ENCODE measurements around the gene ICA1. TPM values are rescaled to one million over a fixed set of nuclear protein-coding genes. Genes with fewer than 3 reads are reported as not detected.

ICA1 gene
- total and polyA plus RNA-seq, 2 of the 13 experiments (the other 11 are each of a cell fraction or from before 2014, with no cell fraction given) = 0.29 TPM; not detected in 1

- TF ChIP-seq, protein P1, sequence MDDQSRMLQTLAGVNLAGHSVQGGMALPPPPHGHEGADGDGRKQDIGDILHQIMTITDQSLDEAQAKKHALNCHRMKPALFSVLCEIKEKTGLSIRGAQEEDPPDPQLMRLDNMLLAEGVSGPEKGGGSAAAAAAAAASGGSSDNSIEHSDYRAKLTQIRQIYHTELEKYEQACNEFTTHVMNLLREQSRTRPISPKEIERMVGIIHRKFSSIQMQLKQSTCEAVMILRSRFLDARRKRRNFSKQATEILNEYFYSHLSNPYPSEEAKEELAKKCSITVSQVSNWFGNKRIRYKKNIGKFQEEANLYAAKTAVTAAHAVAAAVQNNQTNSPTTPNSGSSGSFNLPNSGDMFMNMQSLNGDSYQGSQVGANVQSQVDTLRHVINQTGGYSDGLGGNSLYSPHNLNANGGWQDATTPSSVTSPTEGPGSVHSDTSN (CRISPR knock-in tag; IDR thresholded peaks at IDR 0.05; ENCODE audit: borderline replicate concordance) = no peak
- TF ChIP-seq GFI1 (CRISPR knock-in tag; IDR thresholded peaks at IDR 0.05; ENCODE audit: borderline replicate concordance) (no peak), MEIS1 (CRISPR knock-in tag; IDR thresholded peaks at IDR 0.05; ENCODE audit: borderline replicate concordance) (no peak), STAG1 (CRISPR knock-in tag; IDR thresholded peaks at IDR 0.05) (peak; percentile 83), MAFF (IDR thresholded peaks at IDR 0.05; ENCODE audit: low read depth, low read length) (0 out of 2 replicates have a peak, but pooled peaks have one; percentile 34)
- TF ChIP-seq, protein P2, sequence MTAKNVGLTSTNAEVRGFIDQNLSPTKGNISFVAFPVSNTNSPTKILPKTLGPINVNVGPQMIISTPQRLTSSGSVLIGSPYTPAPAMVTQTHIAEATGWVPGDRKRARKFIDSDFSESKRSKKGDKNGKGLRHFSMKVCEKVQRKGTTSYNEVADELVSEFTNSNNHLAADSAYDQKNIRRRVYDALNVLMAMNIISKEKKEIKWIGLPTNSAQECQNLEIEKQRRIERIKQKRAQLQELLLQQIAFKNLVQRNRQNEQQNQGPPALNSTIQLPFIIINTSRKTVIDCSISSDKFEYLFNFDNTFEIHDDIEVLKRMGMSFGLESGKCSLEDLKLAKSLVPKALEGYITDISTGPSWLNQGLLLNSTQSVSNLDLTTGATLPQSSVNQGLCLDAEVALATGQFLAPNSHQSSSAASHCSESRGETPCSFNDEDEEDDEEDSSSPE (CRISPR knock-in tag; IDR thresholded peaks at IDR 0.05) = no peak
Observed at GRCh38 chr7:8217200-8218068, 44.5 kb downstream of the ICA1 start (continued).

GRCh38 chr7:8216334-8216690, 45.7 kb downstream of the ICA1 start:
- no peak for ATAC-seq
- POLR2A ChIA-PET = no interaction called here
- WGBS (ENCODE audit: low lambda C conversion rate) = 35% methylated on average over 3 of the region's 3 CpGs
- TF ChIP-seq, protein P3, sequence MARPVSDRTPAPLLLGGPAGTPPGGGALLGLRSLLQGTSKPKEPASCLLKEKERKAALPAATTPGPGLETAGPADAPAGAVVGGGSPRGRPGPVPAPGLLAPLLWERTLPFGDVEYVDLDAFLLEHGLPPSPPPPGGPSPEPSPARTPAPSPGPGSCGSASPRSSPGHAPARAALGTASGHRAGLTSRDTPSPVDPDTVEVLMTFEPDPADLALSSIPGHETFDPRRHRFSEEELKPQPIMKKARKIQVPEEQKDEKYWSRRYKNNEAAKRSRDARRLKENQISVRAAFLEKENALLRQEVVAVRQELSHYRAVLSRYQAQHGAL (CRISPR knock-in tag; IDR thresholded peaks at IDR 0.05; ENCODE audit: not compliant biosample characterization) = no peak
- TF ChIP-seq HOXA5 (CRISPR knock-in tag; IDR thresholded peaks at IDR 0.05) = no peak
- TF ChIP-seq, protein P4, sequence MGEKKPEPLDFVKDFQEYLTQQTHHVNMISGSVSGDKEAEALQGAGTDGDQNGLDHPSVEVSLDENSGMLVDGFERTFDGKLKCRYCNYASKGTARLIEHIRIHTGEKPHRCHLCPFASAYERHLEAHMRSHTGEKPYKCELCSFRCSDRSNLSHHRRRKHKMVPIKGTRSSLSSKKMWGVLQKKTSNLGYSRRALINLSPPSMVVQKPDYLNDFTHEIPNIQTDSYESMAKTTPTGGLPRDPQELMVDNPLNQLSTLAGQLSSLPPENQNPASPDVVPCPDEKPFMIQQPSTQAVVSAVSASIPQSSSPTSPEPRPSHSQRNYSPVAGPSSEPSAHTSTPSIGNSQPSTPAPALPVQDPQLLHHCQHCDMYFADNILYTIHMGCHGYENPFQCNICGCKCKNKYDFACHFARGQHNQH (CRISPR knock-in tag; IDR thresholded peaks at IDR 0.05) = no peak
- TF ChIP-seq, protein P5, sequence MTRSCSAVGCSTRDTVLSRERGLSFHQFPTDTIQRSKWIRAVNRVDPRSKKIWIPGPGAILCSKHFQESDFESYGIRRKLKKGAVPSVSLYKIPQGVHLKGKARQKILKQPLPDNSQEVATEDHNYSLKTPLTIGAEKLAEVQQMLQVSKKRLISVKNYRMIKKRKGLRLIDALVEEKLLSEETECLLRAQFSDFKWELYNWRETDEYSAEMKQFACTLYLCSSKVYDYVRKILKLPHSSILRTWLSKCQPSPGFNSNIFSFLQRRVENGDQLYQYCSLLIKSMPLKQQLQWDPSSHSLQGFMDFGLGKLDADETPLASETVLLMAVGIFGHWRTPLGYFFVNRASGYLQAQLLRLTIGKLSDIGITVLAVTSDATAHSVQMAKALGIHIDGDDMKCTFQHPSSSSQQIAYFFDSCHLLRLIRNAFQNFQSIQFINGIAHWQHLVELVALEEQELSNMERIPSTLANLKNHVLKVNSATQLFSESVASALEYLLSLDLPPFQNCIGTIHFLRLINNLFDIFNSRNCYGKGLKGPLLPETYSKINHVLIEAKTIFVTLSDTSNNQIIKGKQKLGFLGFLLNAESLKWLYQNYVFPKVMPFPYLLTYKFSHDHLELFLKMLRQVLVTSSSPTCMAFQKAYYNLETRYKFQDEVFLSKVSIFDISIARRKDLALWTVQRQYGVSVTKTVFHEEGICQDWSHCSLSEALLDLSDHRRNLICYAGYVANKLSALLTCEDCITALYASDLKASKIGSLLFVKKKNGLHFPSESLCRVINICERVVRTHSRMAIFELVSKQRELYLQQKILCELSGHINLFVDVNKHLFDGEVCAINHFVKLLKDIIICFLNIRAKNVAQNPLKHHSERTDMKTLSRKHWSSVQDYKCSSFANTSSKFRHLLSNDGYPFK (CRISPR knock-in tag; IDR thresholded peaks at IDR 0.05; ENCODE audit: borderline replicate concordance) = no peak
- no peak for TF ChIP-seq ETV5 (CRISPR knock-in tag; IDR thresholded peaks at IDR 0.05; ENCODE audit: borderline replicate concordance)
- no peak for TF ChIP-seq ZNF768 (CRISPR knock-in tag; IDR thresholded peaks at IDR 0.05)

More at GRCh38 chr7:8216334-8216690, 45.7 kb downstream of the ICA1 start:
- H3K79me2 ChIP-seq (ENCODE audit: insufficient read depth, low read length) = no peaks in the 10 kb centered on the region
- no peak overlapping the region for H3K9ac ChIP-seq (ENCODE audit: insufficient read depth, low read depth, low read length)
- no peak overlapping the region for H3K4me3 ChIP-seq (replicated peaks in 1 of 3; ENCODE audit: insufficient read depth in 1 of 3, low read depth in 2 of 3, low read length in 3 of 3)
- no TSS peak for BruUV-seq (replicated peaks)
- in situ Hi-C loops (cut with HindIII; ENCODE audit: extremely low pct_ligation_motif_present, low pct_unique_long_range_greater_than_20kb) (loop anchor here (10.0 to 25.0 kb wide), 2 partner anchors 554 to 792 kb away; no protein-coding TSS in a partner anchor), intact Hi-C loops (cut with micrococcal nuclease; ENCODE audit: unreplicated experiment) (loop anchor here (5.0 to 10.0 kb wide), 4 partner anchors 81 to 619 kb away; no protein-coding TSS in a partner anchor)
- no peaks in the 10 kb centered on the region for H3K9me3 ChIP-seq (ENCODE audit: low read length)
- H4K20me1 ChIP-seq (ENCODE audit: insufficient read depth, low read length) = no peaks in the 10 kb centered on the region
- H3K27me3 ChIP-seq (ENCODE audit: control insufficient read depth in 1 of 2, insufficient read depth in 2 of 2, low read length in 2 of 2) = no peaks in the 10 kb centered on the region
- DNase-seq (ENCODE audit: low spot score) = no peak
- H2AFZ ChIP-seq (ENCODE audit: low read length) = no peak overlapping the region
- H3K4me1 ChIP-seq (ENCODE audit: insufficient read depth, low read length) = peaks cover 6% of the 10 kb centered on the region
- H3K27ac ChIP-seq (ENCODE audit: extremely low read length, insufficient read depth, low read length) = no peak overlapping the region
- no peaks in the 10 kb centered on the region for H3K36me3 ChIP-seq (replicated peaks in 1 of 2; ENCODE audit: control insufficient read depth in 1 of 2, insufficient read depth in 2 of 2, low read length in 2 of 2)
- no peak for FAIRE-seq
- H3K4me2 ChIP-seq (ENCODE audit: low read depth, low read length) = no peak overlapping the region
- CTCF ChIA-PET (ENCODE audit: low intra/inter-chr PET ratio, low total read pairs) = interaction anchor here (1.8 kb wide), 1 partner anchor 792 kb away, joined by 12 read pairs; no protein-coding TSS in a partner anchor
